ENCODE data around the gene POLD4.

DNA sequence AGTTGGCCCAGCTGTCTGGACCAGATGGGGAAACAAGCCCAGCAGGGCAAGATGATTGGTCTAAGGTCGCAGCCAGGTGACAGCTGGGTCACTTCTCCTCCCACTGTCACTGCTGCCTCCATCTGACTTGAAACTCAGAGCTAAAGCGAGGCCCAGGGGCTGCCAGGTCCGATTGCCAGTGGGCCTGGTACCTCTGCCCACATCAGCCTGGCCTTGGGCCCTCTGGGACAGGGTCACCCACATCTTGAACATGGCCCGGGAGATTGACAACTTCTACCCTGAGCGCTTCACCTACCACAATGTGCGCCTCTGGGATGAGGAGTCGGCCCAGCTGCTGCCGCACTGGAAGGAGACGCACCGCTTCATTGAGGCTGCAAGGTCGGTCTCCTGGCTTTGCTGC is 44.2 kb downstream of the POLD4 start:
- TF ChIP-seq POLR2A (IDR thresholded peaks at IDR 0.05; ENCODE audit: low read length): no peak
- no peak for TF ChIP-seq GATA1 (IDR thresholded peaks at IDR 0.05; ENCODE audit: low read depth, low read length)
